GM23248 (cell line): ENCODE measurements around the gene TMED4.

ENCODE experiments used
- EZH2 ChIP-seq: fragments of 200-600 bp; sonication (generic); IDR thresholded peaks from 2 replicates; pipeline ENCODE4 v1.6.1; 2018; ENCODE audit warnings: antibody characterized with exemption, mild to moderate bottlenecking; ENCODE audit not compliant: insufficient read depth, poor library complexity, severe bottlenecking
- EZH2phosphoT487 ChIP-seq: fragments of 200-600 bp; sonication (generic); IDR thresholded peaks from 2 replicates; pipeline ENCODE4 v1.6.1; 2018; ENCODE audit warnings: antibody characterized with exemption, moderate library complexity, mild to moderate bottlenecking, low read depth; ENCODE audit not compliant: insufficient read depth

DNA sequence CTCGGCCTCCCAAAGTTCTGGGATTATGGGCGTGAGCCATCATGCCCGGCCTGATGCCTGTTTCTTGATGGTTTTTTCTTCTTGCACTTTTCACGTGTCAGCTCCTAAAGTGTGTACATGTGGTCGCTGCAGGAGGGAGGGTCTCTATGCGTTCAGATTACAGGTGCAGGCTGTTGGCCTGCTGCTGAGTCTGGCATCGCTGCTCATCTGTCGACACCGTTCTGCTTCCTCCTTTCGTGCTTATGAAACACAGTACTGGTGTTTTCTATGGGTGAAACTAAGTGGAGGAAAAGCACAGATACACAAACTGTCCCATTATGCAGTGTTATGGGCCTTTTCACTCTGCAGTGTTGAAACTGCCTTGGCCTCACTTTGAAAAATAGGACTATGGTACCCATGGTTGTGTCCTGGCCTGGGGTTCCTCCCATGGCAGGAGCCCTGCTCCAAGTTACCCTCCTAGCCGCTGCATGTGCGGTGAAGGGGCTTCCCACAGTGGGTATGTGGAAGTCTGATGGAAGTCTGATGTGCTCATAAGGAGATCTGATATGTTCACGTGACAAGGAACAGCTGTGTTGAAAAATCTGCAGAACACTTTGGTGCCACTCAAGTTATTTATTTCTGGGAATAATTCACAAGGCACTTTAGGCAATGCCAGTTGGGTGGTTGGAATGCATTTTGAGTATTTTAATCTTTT is 47.9 kb upstream of the TMED4 start:
- TF ChIP-seq EZH2phosphoT487 (no peak), EZH2 (no peak)
